ENCODE measurements around the gene SNRPA1. TPM values are rescaled to one million over a fixed set of nuclear protein-coding genes. Genes with fewer than 3 reads are reported as not detected.
A peak's percentile ranks its signal among the peaks of the same experiment; 100 is the strongest.

Gene SNRPA1
- total and polyA plus RNA-seq, 7 donors: 26.0 to 76.3 (median 40.5) TPM

DNA sequence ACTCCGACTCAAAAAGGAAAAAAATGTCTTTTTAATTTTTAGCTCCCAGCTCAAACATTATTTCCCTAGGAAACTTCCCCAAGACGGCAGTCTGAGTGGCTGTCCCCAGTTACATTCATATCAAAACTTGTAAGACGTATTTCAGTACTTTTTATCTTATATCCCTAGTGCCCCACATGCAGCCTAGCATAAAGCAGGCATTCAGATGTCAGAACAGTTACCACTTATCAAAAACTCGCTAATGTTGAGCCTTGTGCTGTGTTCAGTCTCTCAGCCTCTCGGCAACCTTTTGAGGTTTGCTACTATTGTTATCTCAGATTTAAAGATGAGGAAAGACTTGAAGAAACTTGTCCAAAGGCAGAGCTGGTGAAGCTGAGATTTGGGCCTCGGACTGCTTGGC, 11.1 kb downstream of the SNRPA1 start:
- TF ChIP-seq POLR2A (IDR thresholded peaks at IDR 0.05): no peak
- no peak for TF ChIP-seq EP300 (IDR thresholded peaks at IDR 0.05)
- TF ChIP-seq, protein P1, sequence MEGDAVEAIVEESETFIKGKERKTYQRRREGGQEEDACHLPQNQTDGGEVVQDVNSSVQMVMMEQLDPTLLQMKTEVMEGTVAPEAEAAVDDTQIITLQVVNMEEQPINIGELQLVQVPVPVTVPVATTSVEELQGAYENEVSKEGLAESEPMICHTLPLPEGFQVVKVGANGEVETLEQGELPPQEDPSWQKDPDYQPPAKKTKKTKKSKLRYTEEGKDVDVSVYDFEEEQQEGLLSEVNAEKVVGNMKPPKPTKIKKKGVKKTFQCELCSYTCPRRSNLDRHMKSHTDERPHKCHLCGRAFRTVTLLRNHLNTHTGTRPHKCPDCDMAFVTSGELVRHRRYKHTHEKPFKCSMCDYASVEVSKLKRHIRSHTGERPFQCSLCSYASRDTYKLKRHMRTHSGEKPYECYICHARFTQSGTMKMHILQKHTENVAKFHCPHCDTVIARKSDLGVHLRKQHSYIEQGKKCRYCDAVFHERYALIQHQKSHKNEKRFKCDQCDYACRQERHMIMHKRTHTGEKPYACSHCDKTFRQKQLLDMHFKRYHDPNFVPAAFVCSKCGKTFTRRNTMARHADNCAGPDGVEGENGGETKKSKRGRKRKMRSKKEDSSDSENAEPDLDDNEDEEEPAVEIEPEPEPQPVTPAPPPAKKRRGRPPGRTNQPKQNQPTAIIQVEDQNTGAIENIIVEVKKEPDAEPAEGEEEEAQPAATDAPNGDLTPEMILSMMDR (IDR thresholded peaks at IDR 0.05): no peak
- no peak for TF ChIP-seq POLR2AphosphoS5 (IDR thresholded peaks at IDR 0.05)
- Histone ChIP-seq H3K27ac (no peak overlapping the region), H3K36me3 (peaks cover 14 to 92% (median 49%) of the 10 kb centered on the region in 4 donors), H3K27me3 (no peaks in the 10 kb centered on the region), H3K9me3 (no peaks in the 10 kb centered on the region), H3K4me1 (no peaks in the 10 kb centered on the region), H3K4me3 (no peak overlapping the region)
- 85 to 90% methylated on average over 6 of the region's 6 CpGs for WGBS, 2 donors
- no peak for DNase-seq
- intact Hi-C loops (cut with DNase I): no loop called here

DNA sequence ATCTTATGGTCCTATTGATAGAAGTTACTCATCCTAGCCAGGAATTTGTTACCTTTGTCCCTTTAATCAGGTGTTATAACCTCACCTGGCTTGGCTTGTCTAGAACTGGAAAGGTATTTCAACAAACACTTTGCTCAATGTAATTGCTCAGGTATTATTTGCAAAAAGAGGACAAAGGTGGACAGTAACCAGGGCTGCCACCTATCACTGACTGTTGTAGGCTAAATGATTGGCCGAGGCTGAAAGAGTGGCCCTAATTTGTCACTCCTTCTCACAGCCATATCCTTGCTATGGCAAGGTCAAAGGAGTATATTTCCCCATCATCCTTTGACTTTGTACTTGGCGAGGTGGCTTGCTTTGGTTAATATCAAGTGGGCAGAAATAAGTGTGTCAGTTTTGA, 15.0 kb downstream of the SNRPA1 start:
- no peak overlapping the region for H3K27ac ChIP-seq
- H3K4me1 ChIP-seq: peaks cover 0 to 22% (median 21%) of the 10 kb centered on the region in 4 donors
- TF ChIP-seq POLR2AphosphoS5 (IDR thresholded peaks at IDR 0.05) (no peak), EP300 (IDR thresholded peaks at IDR 0.05) (no peak), POLR2A (IDR thresholded peaks at IDR 0.05) (no peak)
- TF ChIP-seq, protein P1 (IDR thresholded peaks at IDR 0.05): no peak
- peaks cover 4 to 67% (median 32%) of the 10 kb centered on the region in 4 donors for H3K36me3 ChIP-seq
- DNase-seq: no peak
- H3K9me3 ChIP-seq: no peaks in the 10 kb centered on the region
- 34 to 82% methylated on average over 2 of the region's 2 CpGs for WGBS, 2 donors
- no peak overlapping the region for H3K4me3 ChIP-seq
- no peaks in the 10 kb centered on the region for H3K27me3 ChIP-seq
- intact Hi-C loops (cut with DNase I): no loop called here

DNA sequence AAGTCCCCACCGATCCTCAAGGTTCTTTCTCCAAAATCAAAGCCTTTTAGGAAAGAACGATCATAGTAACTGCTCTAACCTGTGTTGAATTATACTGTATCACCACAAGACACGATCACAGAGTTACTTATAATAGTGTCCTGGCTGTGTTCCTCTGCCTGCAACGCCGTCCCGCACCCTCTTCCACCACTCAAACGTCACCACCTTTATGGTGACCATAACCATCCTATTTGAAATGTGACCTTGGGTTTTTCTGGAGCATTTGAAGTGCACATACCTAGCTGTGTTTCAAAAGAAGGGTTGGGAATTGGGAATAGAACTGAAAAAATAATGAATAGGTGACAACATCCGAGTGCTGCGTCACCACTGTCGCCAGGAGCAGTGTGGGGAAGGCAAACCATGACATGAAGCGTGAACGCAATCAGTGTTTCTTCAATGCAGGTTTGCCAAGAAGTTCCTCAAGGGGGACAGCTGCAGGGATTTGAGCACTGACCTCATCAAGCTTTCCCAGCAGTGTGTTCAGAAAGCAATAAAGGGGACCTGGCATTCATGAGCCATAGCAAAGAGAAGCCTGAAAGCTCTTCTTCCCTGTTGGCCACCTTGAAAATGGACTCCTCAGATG, 17.0 kb downstream of the SNRPA1 start:
- Histone ChIP-seq H3K27ac (peak overlapping the region; percentile 88 to 97 (median 92)), H3K4me1 (peaks cover 0 to 22% (median 21%) of the 10 kb centered on the region in 4 donors), H3K4me3 (peak overlapping the region; percentile 27 to 95 (median 88)), H3K27me3 (no peaks in the 10 kb centered on the region), H3K36me3 (peaks cover 12 to 67% (median 33%) of the 10 kb centered on the region in 4 donors), H3K9me3 (no peaks in the 10 kb centered on the region)
- intact Hi-C loops (cut with DNase I): loop anchor here (2.0 kb wide), 1 partner anchor 17 kb away; the partner anchor contains the start of gene SNRPA1
- DNase-seq: no peak
- TF ChIP-seq POLR2AphosphoS5 (IDR thresholded peaks at IDR 0.05) (no peak), EP300 (IDR thresholded peaks at IDR 0.05) (no peak), POLR2A (IDR thresholded peaks at IDR 0.05) (no peak)
- TF ChIP-seq, protein P1 (IDR thresholded peaks at IDR 0.05): no peak
- WGBS, 2 donors: 34 to 73% methylated on average over 12 of the region's 12 CpGs

DNA sequence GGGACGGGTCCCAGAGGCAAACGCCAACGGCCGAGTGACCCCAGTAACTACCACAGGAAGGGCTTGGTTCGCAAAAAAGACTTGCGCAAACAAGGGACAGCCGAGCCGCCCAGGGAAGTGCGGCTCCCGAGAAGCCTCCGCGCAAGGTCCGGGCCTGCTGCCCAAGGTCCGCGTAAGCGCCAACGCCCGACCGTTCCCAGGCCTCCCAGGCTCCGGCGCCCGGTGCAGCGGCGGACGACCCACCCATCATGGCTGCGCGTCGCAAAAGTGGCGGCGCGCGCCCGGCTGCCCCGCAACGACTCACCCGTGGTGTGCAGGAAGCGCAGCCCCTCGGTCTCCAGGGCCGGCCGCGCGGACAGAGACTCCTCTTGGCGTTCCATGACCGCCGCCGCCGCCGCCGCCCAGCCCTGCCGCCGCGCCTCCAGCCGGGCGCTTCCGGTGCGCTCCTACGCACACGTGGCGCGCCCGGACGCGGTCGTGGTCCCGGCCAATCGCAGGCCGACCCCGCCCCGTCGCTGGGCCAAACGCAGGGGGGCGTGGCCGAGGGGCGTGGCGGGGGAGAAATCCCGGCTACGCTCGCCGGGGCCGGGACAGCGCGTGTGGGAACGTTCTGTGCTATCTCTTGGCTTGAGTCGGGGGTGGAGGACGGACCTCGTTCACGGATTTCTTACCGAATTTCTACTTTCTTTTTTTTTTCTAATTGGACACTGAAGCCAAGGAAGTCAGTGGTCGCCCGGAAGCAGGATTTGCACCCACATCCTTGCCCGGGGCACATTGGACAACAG, 17.8 kb downstream of the SNRPA1 start, which contains the start of gene SELENOS:
SELENOS (minus strand) TSS at position 448 of the 785 bp plus-strand sequence; CDS start at position 380, 68 bp downstream.
- Histone ChIP-seq H3K27ac (peak within 1 kb of the TSS; percentile 88 to 97 (median 92)), H3K9me3 (no peaks in the 10 kb centered on the region), H3K27me3 (no peaks in the 10 kb centered on the region), H3K4me3 (peak within 1 kb of the TSS; percentile 86 to 95 (median 88)), H3K4me1 (peaks cover 0 to 22% (median 21%) of the 10 kb centered on the region in 4 donors), H3K36me3 (peaks cover 18 to 67% (median 36%) of the 10 kb centered on the region in 4 donors)
- TF ChIP-seq, protein P1 (IDR thresholded peaks at IDR 0.05): no peak
- peak in 1 of 4 donors; percentile 73 for TF ChIP-seq EP300 (IDR thresholded peaks at IDR 0.05)
- TF ChIP-seq POLR2A (IDR thresholded peaks at IDR 0.05): peak; percentile 41 to 46
- TF ChIP-seq POLR2AphosphoS5 (IDR thresholded peaks at IDR 0.05): peak; percentile 76 to 92 (median 84)
- intact Hi-C loops (cut with DNase I): loop anchor here (2.0 kb wide), 1 partner anchor 18 kb away; the partner anchor contains the start of gene SNRPA1
- WGBS, 2 donors: 0% methylated on average over 91 of the region's 91 CpGs
- DNase-seq: peak; percentile 96

All from sigmoid colon (tissue), 7 donors.